DMS 273 (cell line): ENCODE data around the gene PTH1R.

ENCODE experiments used
- DNase-seq: peaks from one replicate; lab custom pipeline; 2025; ENCODE audit not compliant: unreplicated experiment; lab: John Stamatoyannopoulos, UW

PTH1R gene

DNA sequence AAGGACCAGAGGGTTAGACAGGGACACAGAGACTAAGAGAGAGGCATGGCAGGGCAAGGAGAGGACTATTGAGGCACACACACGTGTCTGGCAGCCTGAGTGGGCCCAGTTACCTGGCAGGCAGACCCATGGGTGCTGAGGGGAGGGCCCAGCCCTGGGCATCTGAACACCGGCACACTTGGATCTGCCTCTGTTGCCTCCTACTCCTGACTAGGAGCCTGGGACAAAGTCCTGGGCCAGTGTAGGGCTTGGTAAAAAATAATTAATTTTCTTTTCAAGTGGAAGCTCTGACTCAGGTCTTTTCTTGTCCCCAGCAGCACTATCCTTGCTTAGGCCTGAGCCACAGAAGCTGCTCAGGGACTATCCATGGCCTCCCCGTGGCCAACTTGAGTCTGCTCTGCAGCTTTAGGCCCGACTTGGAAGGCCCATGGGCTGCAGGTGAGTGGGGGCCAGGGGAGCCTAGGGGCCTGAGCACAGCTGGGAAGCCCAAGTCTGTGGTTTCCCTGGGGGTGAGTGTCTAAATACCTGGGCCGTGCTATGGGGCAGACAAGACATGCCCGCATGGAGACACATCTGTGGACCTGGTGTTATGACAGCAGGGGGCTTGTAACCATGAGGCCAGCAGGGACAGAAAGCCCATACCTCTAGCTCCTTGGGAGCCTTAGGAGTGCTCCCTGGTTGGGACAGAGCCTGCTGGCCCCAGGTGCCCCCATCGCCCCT is at the start of gene PTH1R:
TSS of gene PTH1R (plus strand) at position 316 of the 720 bp plus-strand sequence. CDS start 5,839 bp downstream, outside the sequence.
- no peak for DNase-seq

- DNase-seq = no peak
These were observed 47.8 kb upstream of the PTH1R start for GRCh38 chr3:46829699-46830208.

DNA sequence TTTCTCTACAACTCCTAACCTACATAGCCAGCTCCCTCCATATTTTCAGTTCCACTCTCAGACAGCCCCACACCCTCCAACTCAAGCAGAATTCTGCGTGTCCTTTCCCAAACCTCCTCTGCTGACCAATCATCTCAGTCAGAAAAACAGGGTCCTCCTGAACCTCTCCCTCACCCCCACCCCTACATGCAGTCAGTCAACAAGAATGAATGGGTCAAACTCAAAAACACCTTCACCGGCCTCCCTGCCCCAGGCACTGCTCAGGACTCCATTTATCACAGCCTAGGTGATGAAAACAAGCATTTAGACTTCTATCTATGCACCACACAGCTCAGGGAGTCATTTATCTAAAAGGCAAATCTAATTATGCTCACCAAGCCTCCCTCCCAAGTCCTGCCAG is 46.7 kb upstream of the PTH1R start:
- no peak for DNase-seq

DNA sequence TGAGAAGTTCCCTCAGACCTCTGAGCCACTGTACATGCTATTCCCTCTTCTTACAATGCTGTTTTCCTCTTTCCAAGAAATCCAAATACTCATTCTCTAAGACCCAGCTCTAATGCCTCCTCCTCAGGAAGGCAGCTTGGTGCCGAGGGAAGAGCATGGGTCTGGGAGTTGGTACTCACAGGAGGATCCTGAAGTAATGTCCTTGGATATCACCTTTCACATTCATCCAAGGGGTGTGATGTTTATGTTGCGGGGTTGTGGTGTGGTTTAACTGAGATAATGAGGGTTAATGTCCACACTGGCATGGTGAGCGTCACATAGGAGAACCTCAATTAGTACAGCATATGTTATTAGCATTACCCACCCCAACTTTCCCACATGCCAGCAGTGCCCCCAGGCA is 46.2 kb upstream of the PTH1R start:
- DNase-seq = no peak

- DNase-seq = no peak
These were observed 45.7 kb upstream of the PTH1R start for GRCh38 chr3:46831841-46832240.

DNA sequence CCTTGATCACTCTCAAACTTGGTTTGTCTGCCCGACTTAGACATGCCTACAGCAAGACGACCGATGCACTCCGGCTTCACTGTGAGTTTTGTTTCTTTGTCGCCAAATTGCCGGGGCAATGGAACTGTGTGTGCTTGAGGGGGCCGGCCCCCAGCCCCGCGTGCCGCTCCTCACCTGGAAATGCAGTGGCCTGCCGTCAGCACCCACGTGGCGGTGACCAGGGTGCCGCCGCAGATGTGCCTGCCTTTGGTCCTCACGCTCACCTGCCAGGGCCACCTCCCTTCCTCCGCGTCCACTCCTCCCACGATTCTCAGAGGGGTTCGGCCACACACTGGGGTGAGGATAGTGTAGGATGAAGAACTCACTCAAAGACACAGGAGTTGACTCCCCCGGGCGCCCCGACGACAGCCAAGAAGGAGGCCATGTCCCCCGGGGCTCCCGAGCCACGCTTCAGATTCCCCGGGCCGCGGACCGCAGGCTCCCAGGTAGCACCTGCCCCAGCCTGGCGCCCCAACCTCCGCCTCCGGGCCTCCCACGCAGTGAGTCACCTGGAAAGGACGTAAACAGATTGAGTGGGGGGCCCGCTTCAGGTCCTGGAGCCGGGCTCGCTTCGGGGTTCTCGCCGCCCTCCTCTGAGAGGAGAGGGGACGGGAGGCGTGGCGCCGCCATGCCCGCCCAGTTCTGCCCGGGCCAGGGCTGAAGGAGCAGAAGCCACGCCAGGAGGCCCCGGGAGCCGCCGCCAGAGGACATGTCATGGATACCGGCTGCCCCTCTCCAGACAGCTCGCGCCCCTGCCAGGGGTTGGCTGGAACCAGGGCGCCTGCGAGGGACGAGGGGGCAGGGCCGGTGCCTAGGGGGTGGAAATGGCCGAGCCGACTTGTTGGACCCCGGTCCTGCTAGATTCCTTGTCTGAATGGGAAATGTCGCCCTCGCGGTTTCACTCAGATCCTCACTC is 43.9 kb upstream of the PTH1R start:
- DNase-seq = no peak

GRCh38 chr3:46835054-46835453 is 42.5 kb upstream of the PTH1R start:
- no peak for DNase-seq

DNA sequence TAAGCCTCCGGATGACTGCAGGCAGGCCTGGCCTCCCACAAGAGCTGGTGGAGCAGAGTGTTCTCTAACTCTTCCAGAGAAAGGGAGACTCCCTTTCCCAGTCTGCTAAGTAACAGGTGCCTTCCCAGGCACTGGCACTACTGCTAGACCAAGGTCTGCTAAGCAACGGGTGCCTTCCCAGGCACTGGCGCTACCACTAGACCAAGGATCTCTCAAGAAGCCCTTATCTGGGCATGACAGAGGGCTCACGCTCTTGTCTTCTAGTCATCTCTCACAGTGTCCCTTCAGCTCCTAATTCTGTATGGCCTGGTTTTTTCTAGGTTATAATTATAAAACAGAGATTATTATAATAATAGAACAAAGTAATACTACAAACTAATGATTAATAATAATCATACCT is 42.0 kb upstream of the PTH1R start:
- DNase-seq = no peak

DNA sequence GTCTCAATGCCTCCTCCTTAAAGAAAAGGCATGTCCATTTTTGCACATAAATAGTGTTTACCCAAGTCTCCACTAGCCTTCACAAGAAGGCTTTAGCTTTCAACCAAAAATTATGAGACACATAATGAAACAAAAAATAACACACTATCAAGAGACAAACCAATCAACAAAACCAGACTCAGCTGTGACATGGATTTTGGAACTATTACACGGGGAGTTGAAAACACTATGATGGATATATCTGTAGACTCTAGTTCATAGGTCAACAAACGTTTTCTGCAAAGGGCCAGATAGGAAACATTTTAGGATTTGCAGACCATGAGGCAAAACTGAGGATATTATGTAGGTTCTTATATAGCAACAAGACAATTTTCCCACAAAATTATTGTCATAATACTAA is 39.2 kb upstream of the PTH1R start:
- DNase-seq = no peak

GRCh38 chr3:46840491-46840890 is 37.0 kb upstream of the PTH1R start:
- DNase-seq = no peak

- DNase-seq = no peak
These were observed 34.0 kb upstream of the PTH1R start for GRCh38 chr3:46843508-46843907.

DNA sequence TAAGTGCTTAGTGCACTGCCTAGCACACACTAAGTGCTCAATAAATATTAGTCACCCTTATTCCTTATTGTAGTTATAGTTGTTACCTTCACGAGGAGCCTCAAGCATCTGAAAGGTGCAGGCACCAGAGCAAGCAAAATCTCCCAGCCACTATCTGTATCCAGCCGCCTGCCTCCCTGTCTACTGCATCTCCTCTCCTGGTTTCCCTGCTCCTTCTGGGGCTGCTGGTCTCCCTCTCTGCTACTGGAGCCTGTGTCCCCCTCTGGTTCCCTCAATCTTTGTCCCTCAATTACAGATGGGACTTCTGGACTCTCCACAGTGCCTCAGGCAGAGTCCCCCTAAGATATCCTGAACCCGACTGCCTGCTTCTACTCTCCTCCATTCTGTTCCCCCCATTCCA is 33.1 kb upstream of the PTH1R start:
- DNase-seq = no peak

- DNase-seq = no peak
These were observed 32.6 kb upstream of the PTH1R start for GRCh38 chr3:46844881-46845312.

GRCh38 chr3:46845397-46845859 is 32.1 kb upstream of the PTH1R start:
- DNase-seq = peak; percentile 71

- peak; percentile 89 for DNase-seq
These were observed 31.5 kb upstream of the PTH1R start for GRCh38 chr3:46845860-46846623.

DNA sequence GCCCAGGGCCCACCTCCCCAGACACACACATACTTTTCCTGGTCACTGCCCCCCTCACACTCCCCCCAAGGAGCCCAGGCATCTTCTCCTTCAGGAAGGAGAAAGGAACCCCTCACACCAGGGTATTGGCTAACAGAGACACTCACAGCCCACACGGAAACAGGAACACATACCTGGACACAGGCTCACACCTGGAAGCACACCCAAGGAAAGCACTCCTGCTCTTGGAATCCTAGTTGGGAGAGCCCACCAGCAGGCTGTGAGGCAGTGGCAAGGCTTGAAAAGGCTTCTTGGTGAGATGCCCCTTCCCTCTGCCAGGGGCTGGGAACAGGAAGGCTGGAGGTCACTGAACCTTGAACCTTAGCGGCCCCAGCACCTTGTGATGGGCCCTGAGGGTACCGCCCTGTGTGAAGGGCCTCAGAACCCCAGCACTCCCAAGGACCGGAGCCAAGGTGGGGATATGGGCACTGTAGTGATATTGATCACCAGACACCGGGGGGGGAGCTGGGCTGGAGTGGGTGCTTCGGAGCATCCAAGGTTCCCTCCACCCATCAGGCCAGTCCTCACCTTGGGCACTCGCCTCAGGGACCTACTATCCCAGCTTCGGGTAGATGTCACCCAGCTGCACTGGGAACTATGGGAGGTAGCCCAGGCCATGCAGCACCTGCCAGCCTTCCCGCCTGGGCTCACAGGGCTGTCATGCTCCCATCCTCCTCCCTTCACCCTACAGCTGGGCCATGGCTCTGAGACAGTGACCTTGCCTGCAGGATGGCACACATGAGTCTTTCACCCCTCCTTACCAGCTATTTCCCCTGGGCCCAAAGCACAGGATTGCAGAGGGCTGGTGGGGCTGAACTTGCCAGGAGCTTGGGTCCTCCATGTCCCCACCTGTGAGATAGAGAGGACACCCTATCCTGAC is 30.6 kb upstream of the PTH1R start:
- DNase-seq = no peak

DNA sequence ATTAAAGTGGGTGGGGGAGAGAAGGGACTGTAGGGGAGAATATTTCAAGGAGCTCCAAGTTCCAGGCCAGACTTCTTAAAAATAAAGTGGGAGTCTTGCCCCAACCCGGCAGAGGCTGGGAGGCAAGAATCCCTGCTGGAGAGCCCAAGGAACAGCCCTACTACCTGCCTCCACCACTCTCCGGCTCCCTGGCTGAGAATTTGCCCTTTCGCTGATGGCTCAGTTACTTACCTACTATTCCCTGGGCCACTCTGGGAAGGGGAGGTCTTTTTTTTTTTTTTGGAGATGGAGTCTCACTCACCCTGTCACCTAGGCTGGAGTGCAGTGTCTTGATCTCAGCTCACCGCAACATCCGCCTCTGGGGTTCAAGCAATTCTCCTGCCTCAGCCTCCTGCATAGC is 29.8 kb upstream of the PTH1R start:
- DNase-seq = no peak

DNA sequence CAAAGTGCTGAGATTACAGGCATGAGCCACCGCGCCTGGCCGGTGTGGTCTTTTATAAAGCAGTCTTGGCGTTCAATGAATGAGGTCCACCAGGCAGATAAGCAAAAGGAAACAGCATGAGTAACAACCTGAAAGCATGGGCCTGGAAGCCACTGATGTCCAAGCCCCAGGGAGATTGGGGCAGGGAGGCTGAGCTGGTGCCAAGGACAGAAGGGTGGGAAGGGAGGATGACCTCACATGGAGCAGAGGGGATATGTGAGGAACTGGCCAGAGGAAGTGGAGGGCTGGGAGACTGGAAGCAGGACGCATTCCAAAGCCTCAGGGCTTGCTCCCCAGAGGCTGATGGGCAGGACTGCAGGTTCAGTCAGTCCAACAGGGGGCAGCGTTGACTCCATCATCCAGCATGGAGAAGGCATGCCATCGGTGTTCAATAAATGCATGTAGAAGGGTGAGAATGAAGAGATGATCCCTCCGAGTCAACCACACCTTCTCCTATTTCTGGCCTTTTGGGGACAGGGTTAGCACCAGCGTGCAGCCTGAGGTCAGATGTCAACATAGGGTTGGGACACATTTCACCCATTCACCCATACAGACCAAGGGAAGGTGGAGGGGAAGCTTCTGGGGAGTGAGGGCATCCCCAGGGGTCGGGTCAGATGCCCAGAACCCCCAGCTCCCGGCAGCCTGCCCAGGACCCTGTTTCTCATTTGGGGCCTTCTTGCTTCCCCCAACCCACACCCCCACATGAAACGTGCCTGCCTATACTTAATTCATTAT is 29.1 kb upstream of the PTH1R start:
- DNase-seq = peak; percentile 43

GRCh38 chr3:46849045-46849631 is 28.4 kb upstream of the PTH1R start:
- DNase-seq = no peak
